HepG2 (cell line): ENCODE data around the gene STK4. TPM values are rescaled to one million over a fixed set of nuclear protein-coding genes. Genes with fewer than 3 reads are reported as not detected.

Experiments used
- PCBP2 ChIP-seq: fragments of 200-400 bp; formaldehyde crosslinking; optimal IDR thresholded peaks from 2 replicates; pipeline ENCODE3; 2018; ENCODE audit warnings: low read length, low read depth; ENCODE audit not compliant: poor library complexity, severe bottlenecking
- TIGD3 ChIP-seq: sonication (generic); formaldehyde crosslinking; IDR thresholded peaks from 2 replicates; pipeline ENCODE4 v1.5.1; 2020; ENCODE audit warnings: mild to moderate bottlenecking, missing genetic modification reagents, borderline replicate concordance
- ZNF280D ChIP-seq: sonication (generic); formaldehyde crosslinking; IDR thresholded peaks from 2 replicates; pipeline ENCODE4 v1.5.1; 2020; ENCODE audit warnings: mild to moderate bottlenecking, missing genetic modification reagents
- ZNF652 ChIP-seq: IDR thresholded peaks from 2 replicates; pipeline ENCODE4 v1.6.1; 2016; ENCODE audit warnings: low read depth, borderline replicate concordance
- polyA plus RNA-seq, 8 experiments: library from polyadenylated mRNA; depleted of rRNA in 3 of 8; stranded (reverse) in 7 of 8; unstranded in 1 of 8; fragments of >200 nt; fragmentation: Illumina TruSeq in 4 of 8; extraction: Trizol in 4 of 8; gene quantifications; 2 replicates each; pipeline versions ENCODE4 v1.2.1 to v1.2.3, GENCODE V29; 2011 to 2016; ENCODE audit warnings: low read depth in 4 of 8, missing spikeins in 1 of 8, mixed read lengths in 1 of 8; ENCODE audit not compliant: insufficient read depth in 1 of 8
- total RNA-seq, 5 experiments: library from RNA; depleted of rRNA; stranded (reverse); fragments of >200 nt; fragmentation: Illumina TruSeq; extraction: Trizol; gene quantifications; 2 replicates each; pipeline ENCODE4 v1.2.3, GENCODE V29; 2016; ENCODE audit warnings: low read depth in 1 of 5
- TF ChIP-seq, protein P1 (sequence below): sonication (generic); formaldehyde crosslinking; IDR thresholded peaks from 2 replicates; pipeline ENCODE4 v1.4.0; 2020; ENCODE audit warnings: missing genetic modification reagents; ENCODE audit errors: not compliant biosample characterization
- TF ChIP-seq, protein P2 (sequence below): sonication (generic); formaldehyde crosslinking; IDR thresholded peaks from 2 replicates; pipeline ENCODE4 v1.5.1; 2020; ENCODE audit warnings: missing genetic modification reagents, mild to moderate bottlenecking, borderline replicate concordance

The STK4 gene
- total and polyA plus RNA-seq, 2 of the 13 experiments (the other 11 are each of a cell fraction or from before 2014, with no cell fraction given) = 25.6 to 38.3 TPM

DNA sequence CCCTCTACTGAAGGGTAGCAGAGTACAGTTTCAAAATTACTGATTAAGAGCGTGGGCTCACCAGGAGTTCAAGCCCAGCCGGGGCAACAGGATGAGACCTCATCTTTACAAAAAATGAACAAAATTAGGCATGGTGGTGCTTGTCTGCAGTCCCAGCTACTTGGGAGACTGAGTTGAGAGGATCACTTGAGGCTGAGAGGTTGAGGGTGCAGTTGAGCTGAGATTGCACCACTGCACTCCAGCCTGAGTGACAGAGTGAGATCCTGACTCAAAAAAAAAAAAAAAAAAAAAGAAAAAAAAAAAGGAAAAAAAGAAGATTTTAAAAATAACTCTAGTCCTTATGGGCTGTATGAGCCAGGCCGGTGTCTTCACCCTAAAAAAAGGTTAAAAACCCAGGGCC is 37.7 kb upstream of the STK4 start (continued):
- TF ChIP-seq TIGD3 (CRISPR knock-in tag) (no peak), ZNF280D (no peak), ZNF652 (CRISPR knock-in tag) (no peak), PCBP2 (no peak)
- TF ChIP-seq, protein P1, sequence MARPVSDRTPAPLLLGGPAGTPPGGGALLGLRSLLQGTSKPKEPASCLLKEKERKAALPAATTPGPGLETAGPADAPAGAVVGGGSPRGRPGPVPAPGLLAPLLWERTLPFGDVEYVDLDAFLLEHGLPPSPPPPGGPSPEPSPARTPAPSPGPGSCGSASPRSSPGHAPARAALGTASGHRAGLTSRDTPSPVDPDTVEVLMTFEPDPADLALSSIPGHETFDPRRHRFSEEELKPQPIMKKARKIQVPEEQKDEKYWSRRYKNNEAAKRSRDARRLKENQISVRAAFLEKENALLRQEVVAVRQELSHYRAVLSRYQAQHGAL (CRISPR knock-in tag) = no peak
- TF ChIP-seq, protein P2, sequence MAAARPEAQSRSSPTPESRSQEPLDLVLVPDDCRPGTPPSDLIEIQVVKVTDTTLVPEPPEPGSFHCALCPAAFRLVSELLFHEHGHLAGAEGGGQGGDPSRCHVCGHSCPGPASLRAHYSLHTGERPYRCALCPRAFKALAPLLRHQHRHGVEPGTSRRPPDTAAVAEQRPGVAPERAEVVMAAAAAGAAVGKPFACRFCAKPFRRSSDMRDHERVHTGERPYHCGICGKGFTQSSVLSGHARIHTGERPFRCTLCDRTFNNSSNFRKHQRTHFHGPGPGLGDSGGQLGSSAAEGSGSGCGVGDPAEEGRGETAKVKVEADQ = no peak
